ENCODE results near the gene FAM78B.

Gene FAM78B

GRCh38 chr1:166159656-166160055 is 7.1 kb downstream of the FAM78B start:
- DNase-seq = no peak

GRCh38 chr1:166156674-166157073 is 10.1 kb downstream of the FAM78B start:
- DNase-seq = no peak

GRCh38 chr1:166155108-166155507 is 11.7 kb downstream of the FAM78B start:
- DNase-seq = no peak

GRCh38 chr1:166153525-166154314 is 13.1 kb downstream of the FAM78B start:
- no peak for DNase-seq

DNA sequence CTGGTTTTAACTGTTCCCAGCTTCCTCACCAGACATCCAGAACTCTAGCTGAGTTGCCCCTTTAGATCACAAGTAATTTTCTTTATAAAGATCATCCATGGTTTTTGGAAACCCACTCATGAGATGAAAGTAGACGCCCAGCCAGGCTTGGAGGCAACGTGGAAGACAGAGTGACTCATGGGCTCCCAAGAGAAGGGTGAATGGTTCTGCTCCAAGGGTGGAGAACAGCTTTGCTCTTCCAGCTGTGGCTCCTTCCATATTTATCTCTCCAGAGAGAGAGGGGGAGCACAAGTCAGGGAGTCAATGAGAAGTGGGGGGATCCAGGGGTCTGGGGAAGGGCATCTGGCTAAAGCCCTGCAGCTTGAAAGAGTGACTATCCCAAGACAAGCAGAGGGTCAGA is 13.8 kb downstream of the FAM78B start:
- no peak for DNase-seq

- DNase-seq = no peak
Observed at GRCh38 chr1:166151804-166152203, 15.0 kb downstream of the FAM78B start.

- DNase-seq = no peak
Observed at GRCh38 chr1:166145499-166145898, 21.3 kb downstream of the FAM78B start.

DNA sequence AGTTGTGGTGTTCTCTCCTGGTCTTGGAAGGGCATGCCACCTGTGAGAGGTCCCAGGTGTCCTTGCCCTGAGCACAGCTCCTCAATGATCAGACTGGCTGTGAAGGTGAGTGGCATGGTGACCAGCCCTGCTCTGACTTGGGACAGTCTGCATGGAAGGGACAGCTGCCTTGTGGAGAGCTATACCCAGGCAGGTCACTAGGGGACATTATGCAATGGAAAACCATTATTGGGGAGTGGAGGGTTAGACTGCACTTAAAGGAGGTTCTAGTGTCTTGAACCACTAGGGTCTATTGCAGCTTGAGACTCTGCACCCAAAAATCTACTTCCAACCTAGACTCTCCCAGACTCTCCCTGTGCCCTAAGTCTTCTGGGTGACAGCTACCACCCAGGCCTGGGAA is 24.8 kb downstream of the FAM78B start:
- no peak for DNase-seq

GRCh38 chr1:166140251-166140650 is 26.6 kb downstream of the FAM78B start:
- no peak for DNase-seq

DNA sequence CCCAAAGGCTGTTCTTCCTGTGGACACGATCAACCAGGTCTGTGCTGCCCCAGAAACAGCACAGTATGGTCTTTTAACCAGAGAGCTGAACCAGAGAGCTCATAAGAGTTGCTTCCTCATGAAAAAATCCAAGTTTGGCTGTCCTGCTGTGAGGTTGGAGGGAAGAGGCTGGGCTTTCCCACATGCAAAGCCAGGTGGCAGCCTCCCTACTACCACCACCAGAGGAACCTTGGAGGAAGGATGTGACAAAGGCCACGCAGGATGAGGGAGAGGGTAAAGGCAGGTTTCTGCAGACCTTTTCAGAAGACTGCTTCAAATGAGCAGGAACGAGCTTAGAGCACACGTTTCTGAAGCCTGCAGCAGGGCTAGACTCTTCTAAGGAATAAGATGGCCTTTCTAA is 27.1 kb downstream of the FAM78B start:
- DNase-seq = no peak

- DNase-seq = no peak
Observed at GRCh38 chr1:166136699-166137401, 30.0 kb downstream of the FAM78B start.

DNA sequence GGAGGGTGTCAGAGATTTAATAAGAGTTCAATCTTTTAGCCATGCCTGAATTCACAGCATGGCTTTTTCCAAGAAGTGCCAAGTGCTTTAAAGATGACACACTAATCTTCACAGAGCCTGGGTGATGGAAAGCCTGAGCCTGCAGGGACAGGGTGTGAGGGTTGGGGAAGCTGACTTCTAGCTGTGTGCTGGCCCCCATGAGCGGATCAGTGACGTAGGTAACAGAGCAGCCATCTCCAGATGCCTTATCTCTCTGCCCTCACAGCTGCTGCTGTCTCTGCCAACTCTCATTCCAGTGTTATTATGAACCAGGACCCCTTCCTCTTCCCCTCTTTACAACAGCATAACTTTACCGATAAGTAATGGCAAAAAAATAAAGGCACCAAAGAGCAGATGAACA is 30.6 kb downstream of the FAM78B start:
- DNase-seq = no peak

- no peak for DNase-seq
Observed at GRCh38 chr1:166133857-166134256, 32.9 kb downstream of the FAM78B start.

- no peak for DNase-seq
Observed at GRCh38 chr1:166133276-166133841, 33.4 kb downstream of the FAM78B start.

DNA sequence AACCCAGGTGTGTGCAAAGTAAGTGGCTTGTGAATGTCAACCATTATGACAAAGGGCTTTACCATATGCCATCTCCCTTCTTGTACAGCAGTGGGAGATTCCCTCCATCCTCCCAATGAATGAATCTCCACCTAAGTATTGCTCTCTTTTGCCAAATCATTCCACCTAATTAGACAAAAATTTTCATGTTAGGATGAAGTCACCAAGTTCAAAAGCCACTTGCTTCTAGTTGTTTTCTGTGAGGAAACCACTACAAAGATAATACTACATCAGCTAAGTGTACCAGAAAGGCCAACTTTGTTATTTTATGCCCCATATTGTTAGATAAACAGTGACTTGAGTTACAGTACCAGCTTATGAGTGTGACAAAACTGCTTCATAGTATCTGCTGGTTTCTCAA is 34.3 kb downstream of the FAM78B start:
- no peak for DNase-seq

DNA sequence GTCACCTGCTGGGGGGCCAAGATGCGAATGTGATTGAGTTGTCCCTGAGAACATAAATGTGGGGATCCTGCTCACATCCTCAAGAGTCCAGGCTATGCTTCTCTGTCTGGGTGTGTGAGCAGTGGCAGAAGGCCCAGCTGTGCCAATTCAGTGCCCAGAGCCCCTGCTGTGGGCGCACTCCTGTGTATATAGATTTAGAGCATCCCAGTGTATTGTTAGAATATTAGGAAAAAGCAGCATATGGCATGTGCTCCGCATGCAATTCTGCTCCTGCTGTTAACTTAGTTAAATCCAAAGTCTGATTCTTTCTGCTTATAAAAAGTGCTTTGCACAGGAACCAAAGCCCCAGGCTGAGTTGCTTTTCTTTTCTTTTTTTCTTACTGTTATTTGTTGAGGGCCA is 37.8 kb downstream of the FAM78B start:
- no peak for DNase-seq

DNA sequence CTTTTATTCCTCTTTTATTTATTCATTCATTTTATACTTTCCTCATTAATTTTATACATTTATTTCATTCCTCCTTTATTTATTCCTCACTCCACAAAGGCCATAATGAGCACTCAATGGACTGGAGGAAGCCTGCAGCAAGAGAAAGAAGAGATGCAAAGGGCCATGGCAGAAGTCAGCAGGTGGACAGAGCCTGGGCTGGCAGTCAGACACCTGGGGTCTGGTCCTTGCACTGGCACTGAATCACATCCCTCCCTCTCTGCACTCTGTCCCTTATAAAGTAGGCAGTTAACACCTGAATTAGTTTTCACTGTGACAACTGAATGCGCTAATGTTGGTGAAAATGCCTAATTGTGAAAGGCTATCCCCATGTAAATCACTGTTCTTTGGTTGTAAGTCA is 38.6 kb downstream of the FAM78B start:
- no peak for DNase-seq

DNA sequence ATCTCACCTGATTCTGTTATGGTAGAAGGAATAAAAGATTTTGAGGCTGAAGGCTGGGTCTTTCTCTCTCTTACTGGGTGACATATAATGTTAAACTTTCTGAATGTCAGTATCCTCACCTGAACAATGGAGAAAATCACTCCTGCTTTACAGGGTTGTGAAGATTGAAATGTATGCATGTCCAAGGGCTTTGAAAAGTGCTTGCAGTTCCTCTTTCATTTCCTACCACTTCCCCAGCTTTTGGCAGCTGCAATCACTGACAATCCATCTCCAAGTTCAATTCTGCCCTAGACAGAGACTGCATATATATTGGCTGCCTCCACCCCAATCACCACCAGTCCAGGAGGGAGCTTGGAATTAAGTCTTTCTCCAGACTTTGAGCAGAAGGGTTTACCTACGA is 39.8 kb downstream of the FAM78B start:
- DNase-seq = no peak

DNA sequence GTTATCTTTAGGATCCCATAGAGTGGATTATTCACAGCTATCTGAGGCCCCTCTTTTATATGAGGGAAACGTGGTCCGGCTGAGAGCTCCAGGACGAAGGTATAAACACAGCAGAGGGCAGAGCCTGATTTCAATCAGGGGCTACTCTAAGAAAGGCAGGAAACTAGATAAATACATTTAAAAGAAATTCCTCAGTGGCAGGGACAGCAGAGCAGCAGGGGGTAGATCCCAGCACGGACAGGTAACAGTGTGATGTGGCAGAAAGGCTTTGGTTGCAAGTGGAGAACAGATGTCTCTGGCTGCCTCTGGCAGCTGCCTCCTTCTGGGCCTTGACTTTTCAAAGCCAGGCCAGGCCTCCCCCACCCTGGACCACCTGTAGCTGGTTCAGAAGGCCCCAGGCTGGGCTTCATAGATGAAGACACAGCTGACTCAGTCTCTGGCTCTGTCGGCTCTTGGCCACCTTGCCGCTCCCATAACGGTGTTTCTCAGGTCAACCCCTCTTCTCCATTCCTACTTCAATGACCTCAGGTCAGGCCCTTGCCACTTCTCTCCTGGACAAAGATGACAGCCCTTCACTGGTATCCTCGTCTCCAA is 43.8 kb downstream of the FAM78B start:
- no peak for DNase-seq

DNA sequence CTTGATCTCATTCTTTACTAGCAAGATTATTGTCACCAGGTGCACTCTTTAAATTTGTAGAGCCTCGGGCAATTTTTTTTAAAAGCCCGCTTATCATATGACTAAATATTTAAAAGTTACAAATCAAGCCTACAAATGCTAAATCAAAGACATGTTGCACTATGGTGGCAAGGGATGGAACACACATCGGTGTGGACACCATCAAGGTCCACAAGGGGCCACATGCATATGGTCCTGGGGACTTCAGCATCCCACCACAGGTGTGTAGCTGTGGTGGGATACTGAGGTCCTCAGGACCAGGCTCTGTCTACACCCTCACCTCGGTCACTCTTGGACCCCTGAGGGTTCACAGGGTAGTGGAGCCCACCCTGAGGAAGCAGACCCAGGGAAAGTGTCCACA is 45.8 kb downstream of the FAM78B start:
- DNase-seq = no peak

DNA sequence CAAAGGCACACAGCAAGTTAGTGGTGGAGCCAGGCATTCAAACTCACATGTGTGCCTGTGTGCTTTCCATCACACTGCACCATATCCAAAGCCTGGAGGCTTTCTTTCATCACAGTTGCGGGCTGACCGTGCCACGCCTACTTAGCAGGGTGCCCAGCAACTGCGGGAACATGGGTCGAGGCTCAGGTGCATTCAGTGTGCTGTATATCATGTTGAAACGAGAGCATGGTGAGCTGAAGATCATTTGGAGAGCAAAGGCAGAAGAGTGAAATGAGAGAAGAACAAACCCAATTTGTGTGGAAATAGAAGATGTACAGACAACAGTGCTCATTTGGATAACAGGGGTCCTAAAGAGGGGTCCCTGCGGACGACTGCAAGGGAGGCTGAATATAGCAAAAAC is 46.5 kb downstream of the FAM78B start:
- no peak for DNase-seq

GRCh38 chr1:166119471-166119965 is 47.3 kb downstream of the FAM78B start:
- no peak for DNase-seq

GRCh38 chr1:166117776-166118175 is 49.0 kb downstream of the FAM78B start:
- DNase-seq = no peak

- no peak for DNase-seq
Observed at GRCh38 chr1:166116026-166116425, 50.8 kb downstream of the FAM78B start.

All from SIG-M5 (cell line).